ENCODE measurements around the gene HOXB3. TPM values are rescaled to one million over a fixed set of nuclear protein-coding genes. Genes with fewer than 3 reads are reported as not detected.

HOXB3 gene
- total and polyA plus RNA-seq, 2 donors (not counting 1 experiment from before 2014, with no cell fraction given): 15.7 to 28.6 TPM

DNA sequence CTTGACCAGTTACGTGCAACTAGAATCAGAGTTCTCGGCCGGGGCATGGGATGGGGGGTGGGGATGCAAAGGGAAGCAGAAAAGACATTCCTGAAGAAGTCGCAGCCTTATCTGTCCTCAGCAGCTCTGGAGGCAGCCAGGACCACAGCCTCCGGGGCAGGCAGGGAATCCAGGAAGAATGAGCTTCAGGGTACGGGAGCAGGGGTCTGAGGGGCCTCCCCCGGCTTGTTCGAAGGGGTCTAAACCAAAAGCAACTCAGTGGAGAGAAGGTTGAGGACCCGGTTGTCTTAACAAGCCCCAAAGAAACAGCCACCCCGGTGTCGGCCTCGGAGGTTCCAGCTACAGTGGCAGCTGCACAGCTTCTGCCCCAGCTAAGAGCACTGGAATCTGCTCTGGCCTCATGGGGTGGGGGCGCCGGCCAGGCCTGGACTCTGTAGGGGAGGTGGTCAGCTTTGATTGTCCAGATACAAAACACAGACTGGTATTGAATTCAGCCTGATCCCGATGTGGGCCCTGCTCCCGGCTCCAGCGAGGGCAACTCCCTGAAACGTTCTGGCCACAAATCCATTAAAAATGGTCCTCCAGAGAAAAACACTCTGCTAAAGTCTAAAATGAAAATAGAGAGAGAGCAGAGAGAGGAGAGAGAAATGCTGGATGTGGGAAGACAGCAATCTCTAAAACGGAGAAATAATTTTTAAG, 19.6 kb downstream of the HOXB3 start:
- DNase-seq (ENCODE audit: low read depth in 2 of 2): peak; percentile 60 to 70
- no peaks in the 10 kb centered on the region for H4K20me1 ChIP-seq (ENCODE audit: control insufficient read depth, extremely low read depth, insufficient read depth, low read length)
- peak overlapping the region; percentile 86 for H3K4me2 ChIP-seq (ENCODE audit: extremely low read depth, insufficient read depth, low read length)
- H3K79me2 ChIP-seq (ENCODE audit: control insufficient read depth, insufficient read depth, low read length): peaks cover 100% of the 10 kb centered on the region
- peaks cover 10% of the 10 kb centered on the region for H3K36me3 ChIP-seq (ENCODE audit: control insufficient read depth, insufficient read depth, low read length)
- no peaks in the 10 kb centered on the region for H3K9me3 ChIP-seq (ENCODE audit: control insufficient read depth, insufficient read depth, low read depth, low read length)
- peaks cover 37% of the 10 kb centered on the region for H3K4me1 ChIP-seq (ENCODE audit: control insufficient read depth, extremely low read depth, insufficient read depth, low read length)
- H3K4me3 ChIP-seq (replicated peaks in 1 of 4; ENCODE audit: control extremely low read depth in 1 of 4, insufficient read depth in 1 of 4, low read depth in 3 of 4, low read length in 4 of 4): peak overlapping the region; percentile 44 to 98 (median 64)
- no peak overlapping the region for H2AFZ ChIP-seq (ENCODE audit: low read length)
- no peak for TF ChIP-seq CTCF (conservative IDR thresholded peaks at IDR 0.05 in 1 of 2, IDR thresholded peaks at IDR 0.05 in 1 of 2; ENCODE audit: low read depth in 1 of 2, low read length in 2 of 2)
- TF ChIP-seq EZH2 (IDR thresholded peaks at IDR 0.05; ENCODE audit: low read length, missing control alignments): no peak
- H3K27ac ChIP-seq (ENCODE audit: insufficient read depth, low read length): peak overlapping the region; percentile 98
- H3K9ac ChIP-seq (ENCODE audit: insufficient read depth, low read length): peak overlapping the region; percentile 68
- no peaks in the 10 kb centered on the region for H3K27me3 ChIP-seq (ENCODE audit: control insufficient read depth, insufficient read depth, low read length)

DNA sequence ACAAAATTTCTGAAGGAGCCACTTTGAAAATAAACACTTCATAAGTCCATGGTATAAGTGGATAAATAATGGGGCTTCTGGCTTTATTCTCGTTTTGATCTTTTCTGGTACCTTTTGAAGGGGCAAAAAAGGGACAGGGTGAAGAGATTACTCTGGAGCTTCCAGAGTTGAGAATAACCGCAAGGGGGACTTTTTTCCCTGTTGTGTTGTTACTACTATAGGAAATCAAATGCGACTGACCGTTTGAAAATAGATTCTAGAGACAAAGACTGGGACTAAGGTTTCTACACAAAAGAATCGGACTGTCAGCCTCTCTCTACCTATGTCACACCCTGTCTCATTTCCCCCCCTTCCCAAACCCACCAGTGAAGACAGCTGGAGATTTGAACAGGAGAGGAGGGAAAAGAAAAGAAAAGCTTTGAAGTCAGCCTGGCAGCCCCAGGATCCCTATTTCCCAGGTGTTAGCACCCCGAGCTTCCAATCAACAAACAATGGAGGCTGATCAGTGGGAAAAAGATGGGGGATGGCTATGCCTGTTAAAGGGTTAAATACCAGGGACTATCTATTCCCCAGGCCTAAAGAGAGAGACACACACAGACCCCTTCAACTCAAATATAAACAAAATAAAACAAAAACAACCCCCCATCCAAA, 20.2 kb downstream of the HOXB3 start:
- H3K4me1 ChIP-seq (ENCODE audit: control insufficient read depth, extremely low read depth, insufficient read depth, low read length): peaks cover 39% of the 10 kb centered on the region
- H3K79me2 ChIP-seq (ENCODE audit: control insufficient read depth, insufficient read depth, low read length): peaks cover 100% of the 10 kb centered on the region
- H3K9ac ChIP-seq (ENCODE audit: insufficient read depth, low read length): peak overlapping the region; percentile 68
- peak in 1 of 2 donors; percentile 21 for TF ChIP-seq CTCF (conservative IDR thresholded peaks at IDR 0.05 in 1 of 2, IDR thresholded peaks at IDR 0.05 in 1 of 2; ENCODE audit: low read depth in 1 of 2, low read length in 2 of 2)
- TF ChIP-seq EZH2 (IDR thresholded peaks at IDR 0.05; ENCODE audit: low read length, missing control alignments): no peak
- H3K9me3 ChIP-seq (ENCODE audit: control insufficient read depth, insufficient read depth, low read depth, low read length): no peaks in the 10 kb centered on the region
- DNase-seq (ENCODE audit: low read depth in 2 of 2): peak; percentile 39 to 63
- H3K27me3 ChIP-seq (ENCODE audit: control insufficient read depth, insufficient read depth, low read length): no peaks in the 10 kb centered on the region
- H3K27ac ChIP-seq (ENCODE audit: insufficient read depth, low read length): peak overlapping the region; percentile 98
- peaks cover 10% of the 10 kb centered on the region for H3K36me3 ChIP-seq (ENCODE audit: control insufficient read depth, insufficient read depth, low read length)
- H3K4me3 ChIP-seq (replicated peaks in 1 of 4; ENCODE audit: control extremely low read depth in 1 of 4, insufficient read depth in 1 of 4, low read depth in 3 of 4, low read length in 4 of 4): peak overlapping the region; percentile 44 to 98 (median 64)
- H4K20me1 ChIP-seq (ENCODE audit: control insufficient read depth, extremely low read depth, insufficient read depth, low read length): no peaks in the 10 kb centered on the region
- H3K4me2 ChIP-seq (ENCODE audit: extremely low read depth, insufficient read depth, low read length): peak overlapping the region; percentile 86
- H2AFZ ChIP-seq (ENCODE audit: low read length): no peak overlapping the region

DNA sequence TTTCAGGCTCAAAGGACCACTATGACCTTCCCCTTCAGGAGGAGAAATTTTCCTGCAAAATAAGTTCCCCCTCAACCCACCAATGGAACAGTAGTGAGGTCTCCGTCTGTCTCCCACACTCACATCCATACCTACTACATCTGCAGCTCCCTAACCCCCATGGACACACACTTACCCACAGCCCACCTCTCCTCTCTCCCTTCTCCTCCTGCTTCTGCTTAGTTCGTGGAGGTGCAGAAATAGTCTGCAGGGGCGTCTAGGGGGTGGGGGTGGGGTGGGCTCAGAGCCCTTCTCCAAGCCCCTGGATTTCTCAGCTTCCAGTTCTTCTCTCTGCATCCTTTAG, 20.8 kb downstream of the HOXB3 start:
- H3K27me3 ChIP-seq (ENCODE audit: control insufficient read depth, insufficient read depth, low read length): no peaks in the 10 kb centered on the region
- no peaks in the 10 kb centered on the region for H3K9me3 ChIP-seq (ENCODE audit: control insufficient read depth, insufficient read depth, low read depth, low read length)
- peaks cover 100% of the 10 kb centered on the region for H3K79me2 ChIP-seq (ENCODE audit: control insufficient read depth, insufficient read depth, low read length)
- no peak for TF ChIP-seq CTCF (conservative IDR thresholded peaks at IDR 0.05 in 1 of 2, IDR thresholded peaks at IDR 0.05 in 1 of 2; ENCODE audit: low read depth in 1 of 2, low read length in 2 of 2)
- no peak for TF ChIP-seq EZH2 (IDR thresholded peaks at IDR 0.05; ENCODE audit: low read length, missing control alignments)
- H3K36me3 ChIP-seq (ENCODE audit: control insufficient read depth, insufficient read depth, low read length): peaks cover 10% of the 10 kb centered on the region
- H3K27ac ChIP-seq (ENCODE audit: insufficient read depth, low read length): peak overlapping the region; percentile 98
- H3K9ac ChIP-seq (ENCODE audit: insufficient read depth, low read length): no peak overlapping the region
- peaks cover 39% of the 10 kb centered on the region for H3K4me1 ChIP-seq (ENCODE audit: control insufficient read depth, extremely low read depth, insufficient read depth, low read length)
- H4K20me1 ChIP-seq (ENCODE audit: control insufficient read depth, extremely low read depth, insufficient read depth, low read length): no peaks in the 10 kb centered on the region
- peak overlapping the region; percentile 47 to 98 (median 64) for H3K4me3 ChIP-seq (replicated peaks in 1 of 4; ENCODE audit: control extremely low read depth in 1 of 4, insufficient read depth in 1 of 4, low read depth in 3 of 4, low read length in 4 of 4)
- H3K4me2 ChIP-seq (ENCODE audit: extremely low read depth, insufficient read depth, low read length): peak overlapping the region; percentile 90
- peak in 1 of 2 donors; percentile 17 for DNase-seq (ENCODE audit: low read depth in 2 of 2)
- no peak overlapping the region for H2AFZ ChIP-seq (ENCODE audit: low read length)

Data from fibroblast of lung (primary cell).